GM06990 (cell line): Measurements from ENCODE around the gene BMPR2.
"Not testable (repeated sequence)": the region's sequence is repeated elsewhere in the genome, so short reads cannot be mapped to it uniquely, and the experiment has no call there.

Experiments used
- DNase-seq: peaks from one replicate; pipeline ENCODE4 v3.0.0-alpha.2; 2011; ENCODE audit not compliant: insufficient read length; ENCODE audit errors: extremely low read depth
- H3K27me3 ChIP-seq: replicated peaks from 2 replicates; pipeline ENCODE4 v1.6.0; 2011; ENCODE audit warnings: low read length; ENCODE audit not compliant: control insufficient read depth, insufficient read depth
- H3K36me3 ChIP-seq: 2 replicates; pipeline ENCODE4 v1.5.1; 2011; ENCODE audit warnings: low read length; ENCODE audit not compliant: control insufficient read depth, insufficient read depth
- H3K4me3 ChIP-seq: replicated peaks from 2 replicates; pipeline ENCODE4 v1.5.1; 2011; ENCODE audit warnings: low read depth, mild to moderate bottlenecking, control low read depth, low read length
- TF ChIP-seq, protein P1 (sequence below): IDR thresholded peaks from 2 replicates; pipeline ENCODE4 v1.5.1; 2011; ENCODE audit warnings: low read length, control low read depth, mild to moderate bottlenecking, inconsistent platforms; ENCODE audit not compliant: insufficient read depth, poor library complexity, severe bottlenecking

BMPR2 gene

DNA sequence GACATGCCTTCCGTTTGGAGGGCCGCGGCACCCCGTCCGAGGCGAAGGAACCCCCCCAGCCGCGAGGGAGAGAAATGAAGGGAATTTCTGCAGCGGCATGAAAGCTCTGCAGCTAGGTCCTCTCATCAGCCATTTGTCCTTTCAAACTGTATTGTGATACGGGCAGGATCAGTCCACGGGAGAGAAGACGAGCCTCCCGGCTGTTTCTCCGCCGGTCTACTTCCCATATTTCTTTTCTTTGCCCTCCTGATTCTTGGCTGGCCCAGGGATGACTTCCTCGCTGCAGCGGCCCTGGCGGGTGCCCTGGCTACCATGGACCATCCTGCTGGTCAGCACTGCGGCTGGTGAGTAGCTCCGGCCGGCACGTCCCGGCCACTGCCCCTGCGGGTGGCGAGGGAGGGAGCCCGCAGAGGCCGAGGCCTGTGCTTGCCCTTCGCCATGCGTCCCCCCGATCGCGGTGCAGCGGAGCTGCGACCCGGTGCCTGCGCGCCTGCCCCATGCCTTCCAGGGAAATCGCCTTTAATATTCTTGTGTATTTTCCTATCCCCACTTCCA lies 1.2 kb downstream of the BMPR2 start:
- peak overlapping the region; percentile 94 for H3K4me3 ChIP-seq
- H3K36me3 ChIP-seq, result no peaks in the 10 kb centered on the region; the same call in 1 of the 2 replicates
- TF ChIP-seq, protein P1, sequence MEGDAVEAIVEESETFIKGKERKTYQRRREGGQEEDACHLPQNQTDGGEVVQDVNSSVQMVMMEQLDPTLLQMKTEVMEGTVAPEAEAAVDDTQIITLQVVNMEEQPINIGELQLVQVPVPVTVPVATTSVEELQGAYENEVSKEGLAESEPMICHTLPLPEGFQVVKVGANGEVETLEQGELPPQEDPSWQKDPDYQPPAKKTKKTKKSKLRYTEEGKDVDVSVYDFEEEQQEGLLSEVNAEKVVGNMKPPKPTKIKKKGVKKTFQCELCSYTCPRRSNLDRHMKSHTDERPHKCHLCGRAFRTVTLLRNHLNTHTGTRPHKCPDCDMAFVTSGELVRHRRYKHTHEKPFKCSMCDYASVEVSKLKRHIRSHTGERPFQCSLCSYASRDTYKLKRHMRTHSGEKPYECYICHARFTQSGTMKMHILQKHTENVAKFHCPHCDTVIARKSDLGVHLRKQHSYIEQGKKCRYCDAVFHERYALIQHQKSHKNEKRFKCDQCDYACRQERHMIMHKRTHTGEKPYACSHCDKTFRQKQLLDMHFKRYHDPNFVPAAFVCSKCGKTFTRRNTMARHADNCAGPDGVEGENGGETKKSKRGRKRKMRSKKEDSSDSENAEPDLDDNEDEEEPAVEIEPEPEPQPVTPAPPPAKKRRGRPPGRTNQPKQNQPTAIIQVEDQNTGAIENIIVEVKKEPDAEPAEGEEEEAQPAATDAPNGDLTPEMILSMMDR, result no peak
- peak; percentile 66 for DNase-seq
- no peaks in the 10 kb centered on the region for H3K27me3 ChIP-seq

DNA sequence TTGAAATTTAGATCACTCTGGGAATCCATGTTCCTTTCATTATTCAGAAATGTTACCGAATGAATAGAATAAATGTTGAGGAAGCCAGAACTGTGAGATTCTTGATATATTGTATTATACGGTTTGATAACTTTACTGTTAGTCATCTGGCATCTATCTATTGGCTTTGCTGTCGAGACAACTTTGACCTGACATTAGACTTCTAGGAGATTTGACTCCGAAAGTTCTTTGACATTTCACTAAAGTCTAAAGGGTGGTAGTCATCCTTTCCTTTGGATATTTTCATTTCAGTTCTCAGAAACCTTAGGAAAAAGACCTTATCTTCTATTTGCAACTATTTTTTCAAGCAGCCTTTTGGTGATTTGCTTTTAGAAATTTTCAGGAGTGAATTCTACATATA lies 1.9 kb downstream of the BMPR2 start:
- no peaks in the 10 kb centered on the region; the same call in 1 of the 2 replicates for H3K36me3 ChIP-seq
- no peak for DNase-seq
- H3K27me3 ChIP-seq, result no peaks in the 10 kb centered on the region
- TF ChIP-seq, protein P1, result no peak
- H3K4me3 ChIP-seq, result peak overlapping the region; percentile 94

DNA sequence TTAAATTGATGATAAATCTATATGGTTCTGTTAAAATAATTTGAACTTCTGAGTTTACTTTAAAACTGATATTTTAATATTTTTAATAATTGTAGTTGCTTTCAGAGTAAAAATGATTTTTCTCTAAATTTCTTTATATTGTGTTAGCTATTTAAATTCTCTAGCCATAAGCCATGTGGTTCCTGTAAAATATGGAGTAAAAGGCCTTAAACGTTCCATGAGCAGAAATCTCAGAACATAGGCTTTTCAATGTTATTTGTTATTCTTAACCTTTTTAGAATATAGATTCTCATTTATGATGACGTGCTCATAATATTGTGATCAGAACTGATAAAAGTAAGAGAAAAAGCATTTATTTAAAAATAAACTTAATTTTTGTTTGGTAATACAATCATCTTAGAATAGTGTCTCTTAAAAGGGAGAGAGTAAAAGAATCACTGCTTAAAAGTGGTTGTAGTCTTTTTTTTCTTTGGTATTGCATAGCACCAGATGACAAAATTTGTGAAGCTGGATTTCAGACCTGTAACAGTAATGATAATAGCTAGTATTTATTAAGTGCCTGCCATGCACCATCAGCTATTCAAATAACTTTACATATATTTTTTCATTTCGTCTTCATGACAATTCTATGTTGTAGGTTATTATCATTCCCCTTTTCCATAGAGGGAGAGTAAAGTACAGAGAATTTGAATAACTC lies 2.7 kb downstream of the BMPR2 start:
- Histone ChIP-seq H3K4me3 (peak overlapping the region; percentile 94), H3K36me3 (no peaks in the 10 kb centered on the region; the same call in 1 of the 2 replicates), H3K27me3 (no peaks in the 10 kb centered on the region)
- TF ChIP-seq, protein P1, result no peak
- no peak for DNase-seq

DNA sequence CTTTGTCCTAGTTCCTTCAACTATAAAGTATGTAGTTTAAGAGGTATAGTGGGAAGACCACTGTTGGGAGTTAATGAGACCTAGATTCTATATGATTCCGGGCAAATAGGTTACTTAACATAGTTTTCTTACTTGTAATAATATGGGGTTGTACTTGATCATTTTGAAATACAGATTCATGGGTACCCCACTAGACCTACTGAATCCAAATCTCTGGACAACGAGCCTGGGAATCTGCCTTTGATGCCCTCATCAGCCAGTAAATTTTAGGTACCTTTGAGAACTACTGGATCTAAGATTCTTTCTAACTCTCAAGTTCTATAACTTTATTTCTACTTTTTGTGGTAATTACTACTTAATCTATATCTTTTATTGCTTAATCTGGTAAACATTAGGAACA lies 6.6 kb downstream of the BMPR2 start:
- TF ChIP-seq, protein P1, result no peak
- Histone ChIP-seq H3K36me3 (no peaks in the 10 kb centered on the region; the same call in 1 of the 2 replicates), H3K27me3 (no peaks in the 10 kb centered on the region), H3K4me3 (no peak overlapping the region)
- DNase-seq, result no peak

DNA sequence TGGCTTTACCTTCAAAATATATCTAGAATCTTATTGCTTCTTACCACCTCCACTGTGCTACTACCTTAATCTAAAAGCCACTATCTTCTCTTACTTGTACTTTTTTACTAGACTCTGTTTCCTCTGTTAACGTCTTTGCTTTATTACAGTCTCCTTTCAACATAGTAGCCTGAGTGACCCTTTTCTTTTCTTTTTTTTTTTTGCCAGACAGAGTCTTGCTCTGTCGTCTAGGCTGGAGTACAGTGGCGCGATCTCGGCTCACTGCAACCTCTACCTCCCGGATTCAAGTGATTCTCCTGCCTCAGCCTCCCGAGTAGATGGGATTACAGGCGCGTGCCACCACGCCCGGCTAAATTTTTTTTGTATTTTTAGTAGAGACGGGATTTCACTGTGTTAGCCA lies 10.4 kb downstream of the BMPR2 start:
- H3K4me3 ChIP-seq, H3K27me3 ChIP-seq, H3K36me3 ChIP-seq, DNase-seq: not testable (repeated sequence)

DNA sequence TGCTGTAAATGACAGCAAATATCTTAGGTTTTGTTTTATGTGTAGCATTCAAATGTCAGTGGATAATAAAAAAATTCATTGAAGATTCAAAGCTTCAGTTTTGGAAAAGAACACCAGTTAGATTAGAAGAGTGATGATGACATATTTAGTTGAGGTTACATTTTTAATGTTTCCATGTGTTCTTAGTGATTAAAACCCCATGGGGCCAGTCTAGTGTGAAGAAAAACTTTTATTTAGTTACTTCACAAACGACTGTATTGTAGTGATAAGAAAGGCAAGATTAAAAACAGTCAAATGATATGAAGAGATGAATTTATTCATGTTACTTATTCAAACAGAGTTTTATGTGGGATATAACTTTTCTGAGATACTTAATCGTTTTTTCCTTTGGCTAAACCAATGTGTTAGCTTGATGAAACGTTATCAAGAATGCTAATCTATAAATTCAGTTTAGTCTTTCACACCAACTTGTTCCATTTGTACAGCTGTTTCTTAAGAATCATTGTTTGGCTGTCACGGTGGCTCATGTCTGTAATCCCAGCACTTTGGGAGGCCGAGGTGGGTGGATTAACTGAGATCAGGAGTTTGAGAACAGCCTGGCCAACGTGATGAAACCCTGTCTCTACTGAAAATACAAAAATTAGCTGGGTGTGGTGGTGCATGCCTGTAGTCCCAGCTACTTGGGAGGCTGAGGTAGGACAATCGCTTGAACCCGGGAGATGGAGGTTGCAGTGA lies 11.6 kb downstream of the BMPR2 start:
- H3K4me3 ChIP-seq, result no peak overlapping the region
- TF ChIP-seq, protein P1, result no peak
- no peaks in the 10 kb centered on the region for H3K27me3 ChIP-seq
- H3K36me3 ChIP-seq, result no peaks in the 10 kb centered on the region
- no peak for DNase-seq
